ENCODE measurements around the gene SCRG1.
A peak's percentile ranks its signal among the peaks of the same experiment; 100 is the strongest.

Gene SCRG1

DNA sequence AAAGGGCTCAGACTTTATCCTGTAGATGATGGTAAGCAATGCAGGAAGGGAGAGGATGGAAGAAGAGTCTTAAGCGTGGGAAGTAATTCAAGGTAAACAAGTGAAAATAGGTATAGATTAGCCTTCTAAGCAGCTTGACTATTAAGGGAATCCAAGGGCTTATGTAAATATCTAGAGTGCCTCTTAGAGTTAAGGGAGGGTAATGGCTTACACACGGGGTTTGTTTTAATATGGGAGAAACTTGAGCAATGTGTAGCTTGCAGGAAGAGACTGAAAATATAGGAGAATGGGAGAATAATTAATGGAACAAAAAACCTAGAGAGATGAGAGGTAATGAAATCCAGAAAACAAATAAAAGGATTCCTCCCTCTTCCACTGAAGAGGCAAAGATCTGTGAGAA, 41.0 kb downstream of the SCRG1 start:
- DNase-seq, result peak; percentile 22

DNA sequence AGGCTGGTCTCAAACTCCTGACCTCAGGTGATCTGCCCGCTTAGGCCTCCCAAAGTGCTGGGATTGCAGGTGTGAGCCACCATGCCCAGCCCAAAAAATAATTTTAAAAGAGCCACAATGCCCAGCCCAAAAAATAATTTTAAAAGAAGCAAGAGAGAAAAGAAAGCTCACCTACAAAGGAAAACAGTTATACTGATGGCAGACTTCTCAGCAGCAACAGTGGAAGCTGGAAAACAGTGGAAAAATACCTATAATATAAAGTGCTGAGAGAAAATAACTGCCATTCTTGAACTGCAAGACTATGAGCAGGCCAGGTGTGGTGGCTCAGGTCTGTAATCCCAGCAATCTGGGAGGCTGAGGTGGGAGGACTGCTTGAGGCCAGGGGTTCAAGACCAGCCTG, 51.4 kb downstream of the SCRG1 start:
- no peak for DNase-seq

DNA sequence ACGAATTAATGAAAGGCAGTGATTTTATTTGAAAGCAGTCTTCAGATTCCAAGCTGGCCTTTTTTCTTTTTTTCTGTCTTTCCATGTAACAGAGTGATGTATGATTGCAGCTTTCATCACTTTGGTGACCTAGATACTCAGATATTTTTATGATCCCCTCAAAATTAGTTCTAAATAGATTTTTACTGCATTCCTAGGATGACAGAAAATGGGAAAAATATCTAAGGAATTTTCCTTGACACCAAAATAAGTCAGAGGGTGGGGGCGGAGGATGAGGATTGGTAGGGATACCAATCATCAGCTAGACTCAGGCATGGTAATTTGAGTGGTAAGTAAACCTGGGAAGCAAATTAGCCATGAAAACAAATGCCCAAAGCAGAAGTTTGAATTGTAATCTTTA, 52.8 kb downstream of the SCRG1 start:
- no peak for DNase-seq

DNA sequence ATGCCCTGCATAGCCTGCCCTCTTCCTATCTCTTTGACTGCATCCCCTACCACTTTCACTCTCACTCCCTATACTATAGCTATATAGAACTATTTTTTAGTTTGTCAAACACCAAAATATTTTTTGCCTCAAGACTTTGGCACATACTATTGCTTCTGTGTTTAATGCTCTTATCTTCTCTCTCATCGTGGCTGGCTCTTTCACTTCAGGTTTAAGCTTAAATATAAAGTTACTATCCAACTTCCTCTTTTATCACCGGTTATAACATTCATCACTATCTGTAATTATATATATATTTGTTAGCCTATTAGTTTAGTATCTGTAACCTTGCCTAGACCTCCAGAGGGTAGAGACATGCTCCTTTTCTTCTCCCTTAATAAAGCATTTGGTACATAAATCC, 53.3 kb downstream of the SCRG1 start:
- no peak for DNase-seq

- DNase-seq, result no peak
Measured at GRCh38 chr4:173343832-173344397, 55.0 kb downstream of the SCRG1 start.

DNA sequence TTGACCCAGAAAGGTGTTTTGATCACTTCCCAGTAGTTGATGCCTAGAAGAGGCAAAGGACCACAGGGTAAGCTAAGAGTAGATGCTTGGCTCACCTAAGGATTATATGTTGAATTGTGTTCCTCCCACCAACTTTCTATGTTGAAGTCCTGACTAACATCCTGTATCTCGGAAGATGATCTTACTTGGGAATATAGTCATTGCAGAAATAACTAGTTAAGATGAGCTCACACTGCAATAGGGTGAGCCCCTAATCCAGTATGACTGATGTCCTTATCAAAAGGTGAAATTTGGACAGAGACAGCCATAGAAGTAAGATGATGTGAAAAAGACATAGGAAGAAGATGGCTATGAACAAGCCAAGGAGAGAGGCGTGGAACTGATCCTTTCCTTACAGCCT, 61.5 kb downstream of the SCRG1 start:
- no peak for DNase-seq

- DNase-seq, result peak; percentile 84
Measured at GRCh38 chr4:173334891-173335752, 63.8 kb downstream of the SCRG1 start.
